NCI-H345 (cell line): ENCODE measurements around the gene PAQR4.

Source experiments
- DNase-seq: peaks from one replicate; lab custom pipeline; 2025; lab: John Stamatoyannopoulos, UW

The PAQR4 gene

DNA sequence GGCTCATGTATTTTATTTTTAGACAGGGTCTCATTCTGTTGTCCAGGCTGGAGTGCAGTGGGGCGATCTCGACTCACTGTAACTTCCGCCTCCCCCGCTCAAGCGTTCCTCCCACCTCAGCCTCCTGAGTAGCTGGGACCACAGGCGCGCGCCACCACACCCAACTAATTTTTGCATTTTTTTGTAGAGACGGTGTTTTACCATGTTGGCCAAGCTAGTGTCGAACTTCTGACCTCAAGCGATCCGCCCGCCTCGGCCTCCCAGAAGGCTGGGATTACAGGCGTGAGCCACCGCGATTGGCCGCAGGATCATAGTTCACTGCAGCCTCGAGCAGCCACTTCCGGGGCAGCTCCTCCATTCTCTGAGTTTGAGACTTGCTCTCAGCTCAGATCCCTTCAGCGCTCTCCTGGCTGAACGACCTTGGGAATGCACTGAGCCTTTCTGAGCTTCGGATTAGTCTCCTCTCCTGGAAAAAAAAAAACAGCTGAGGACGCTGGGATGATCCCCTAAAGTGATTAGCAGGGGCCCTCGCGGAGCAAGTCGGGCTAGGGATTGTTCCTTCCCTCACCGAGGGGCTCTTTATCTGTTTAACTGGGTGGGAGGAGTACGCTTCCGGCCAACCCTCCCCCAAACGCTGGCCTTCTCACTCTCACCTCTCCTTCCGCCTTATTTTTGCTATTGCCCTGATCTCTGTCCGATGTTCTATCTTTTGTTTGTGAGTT lies 12.2 kb downstream of the PAQR4 start:
- DNase-seq: no peak

- DNase-seq: no peak
Observed at GRCh38 chr16:2981899-2982250, 12.7 kb downstream of the PAQR4 start.

DNA sequence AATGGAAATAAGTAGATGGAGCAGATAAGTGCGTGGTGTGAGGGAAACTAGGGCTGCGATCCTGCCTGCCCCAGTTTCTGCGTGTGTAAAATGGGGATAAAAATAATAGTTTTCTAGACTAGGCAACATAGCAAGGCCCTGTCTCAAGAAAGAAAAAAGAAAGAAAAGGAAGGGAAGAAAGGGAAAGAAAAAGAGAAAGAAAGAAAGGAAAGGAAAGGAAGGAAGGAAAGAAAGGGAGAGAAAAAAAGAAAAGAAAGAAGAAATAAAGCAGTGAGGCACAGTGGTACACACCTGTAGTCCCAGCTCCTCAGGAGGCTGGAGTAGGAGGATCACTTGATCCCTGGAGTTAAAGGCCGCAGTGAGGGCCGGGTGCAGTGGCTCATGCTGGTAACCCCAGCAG lies 13.3 kb downstream of the PAQR4 start:
- DNase-seq: no peak

DNA sequence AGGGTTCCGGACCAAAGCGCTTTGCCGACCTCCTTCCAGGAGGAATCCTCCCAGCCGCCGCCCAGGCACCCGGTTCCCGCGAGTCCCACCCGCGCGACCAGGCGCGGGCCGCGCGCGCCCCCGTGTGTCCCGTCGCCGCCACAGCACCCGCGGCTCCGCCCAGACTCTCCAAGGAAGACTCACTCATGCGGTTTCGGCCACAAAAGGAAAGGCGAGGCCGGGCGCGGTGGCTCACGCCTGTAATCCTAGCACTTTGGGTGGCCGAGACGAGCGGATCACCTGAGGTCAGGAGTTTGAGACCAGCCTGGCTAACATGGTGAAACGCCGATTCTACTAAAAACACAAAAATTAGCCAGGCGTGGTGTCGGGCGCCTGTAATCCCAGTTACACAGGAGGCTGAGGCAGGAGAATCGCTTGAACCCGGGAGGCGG lies 14.6 kb downstream of the PAQR4 start:
- DNase-seq: peak; percentile 84

GRCh38 chr16:2985462-2985861 lies 16.3 kb downstream of the PAQR4 start:
- DNase-seq: no peak

- DNase-seq: no peak
Observed at GRCh38 chr16:2985893-2986355, 16.8 kb downstream of the PAQR4 start.

DNA sequence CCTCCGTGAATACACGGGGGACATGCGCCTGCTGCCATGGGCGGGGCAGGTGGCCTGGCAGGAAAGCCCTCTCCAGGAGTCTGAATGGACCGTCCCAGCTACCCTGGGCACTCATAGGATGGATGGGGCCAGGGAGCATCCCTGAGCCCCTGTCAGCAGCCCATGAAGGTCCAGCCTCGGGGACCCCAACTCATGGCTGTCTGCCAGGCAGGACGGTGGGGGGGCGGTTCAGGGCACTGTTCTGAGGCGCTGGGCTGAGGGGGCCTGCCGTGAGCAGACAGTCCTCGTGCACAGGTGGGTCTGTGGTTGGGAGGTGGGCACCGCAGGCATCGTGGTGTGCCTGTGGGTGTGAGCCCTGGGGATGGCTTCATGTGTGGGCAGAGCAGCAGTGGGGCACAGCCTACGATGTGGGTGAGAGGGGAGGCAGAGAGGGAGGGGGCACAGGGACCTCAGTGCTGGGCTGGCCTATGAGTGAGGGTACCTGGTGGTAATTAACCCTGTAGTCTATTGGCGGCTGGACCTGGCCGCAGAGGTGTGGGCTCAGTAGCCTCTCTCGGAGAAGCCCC lies 17.6 kb downstream of the PAQR4 start:
- no peak for DNase-seq

DNA sequence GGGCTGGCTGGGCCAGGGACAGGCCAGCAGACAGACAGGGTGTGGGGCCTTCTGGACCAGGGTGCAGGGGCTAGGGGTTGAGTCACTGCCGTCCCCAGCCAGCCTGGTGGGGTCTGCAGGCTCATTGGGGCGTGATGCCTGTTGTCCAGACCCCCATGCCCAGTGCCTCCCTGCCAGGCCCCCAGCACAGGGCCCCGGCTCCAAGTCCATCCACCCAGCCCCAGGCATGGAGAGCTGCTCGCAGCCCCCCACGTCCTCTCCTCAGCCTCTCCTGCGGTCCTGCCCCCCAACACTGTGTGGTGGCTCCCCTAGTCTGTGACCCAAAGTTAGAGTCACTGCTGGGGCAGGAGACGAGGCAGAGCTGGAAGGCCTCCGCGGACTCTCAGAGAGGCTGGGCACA lies 18.1 kb downstream of the PAQR4 start:
- no peak for DNase-seq

DNA sequence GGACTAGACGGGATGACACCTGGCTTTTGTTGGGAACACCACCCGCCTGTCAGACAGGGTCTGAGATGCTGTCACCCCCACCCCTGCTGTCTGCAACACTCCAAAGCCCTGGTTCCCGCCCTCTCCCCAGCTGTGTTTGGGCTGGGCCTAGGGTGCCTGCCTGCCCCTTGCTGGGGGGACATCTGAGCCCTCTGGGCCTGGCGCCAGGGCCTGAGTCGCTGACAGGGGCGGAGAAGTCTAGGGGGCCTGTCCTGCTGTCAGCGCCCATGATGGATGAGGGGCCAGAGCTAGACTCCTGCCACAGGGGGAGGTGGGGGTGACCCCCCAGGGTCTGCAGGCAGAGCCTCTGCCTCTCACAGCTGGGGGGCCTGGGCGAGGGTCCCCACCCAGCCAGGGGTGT lies 18.7 kb downstream of the PAQR4 start:
- DNase-seq: peak; percentile 82

DNA sequence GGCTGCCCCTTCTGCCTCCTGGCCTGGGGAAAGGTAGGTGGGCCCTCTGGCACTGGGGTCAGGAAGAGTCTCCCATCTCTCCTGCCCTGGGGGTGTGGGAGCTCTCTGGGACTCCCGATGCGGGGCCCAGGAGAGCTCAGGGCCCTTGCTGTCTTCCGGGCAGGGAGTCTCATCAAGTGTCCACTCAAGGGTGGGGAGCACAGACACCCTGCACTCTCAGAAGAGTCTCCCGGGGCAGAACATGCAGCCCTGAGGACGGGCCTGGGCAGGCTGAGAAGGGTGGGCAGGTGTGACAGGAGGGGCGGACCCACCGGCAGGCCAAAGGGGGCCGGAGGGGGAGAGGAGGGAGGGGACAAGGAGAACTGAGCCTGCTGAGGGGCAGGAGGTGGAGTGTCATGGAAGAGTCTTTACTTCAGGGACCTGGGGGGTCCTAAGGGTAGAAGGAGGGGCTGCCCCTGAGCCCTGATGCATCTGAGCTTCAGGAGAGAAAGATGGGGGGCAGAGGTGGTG lies 19.5 kb downstream of the PAQR4 start:
- DNase-seq: no peak

- DNase-seq: no peak
Observed at GRCh38 chr16:2990891-2991290, 21.7 kb downstream of the PAQR4 start.

DNA sequence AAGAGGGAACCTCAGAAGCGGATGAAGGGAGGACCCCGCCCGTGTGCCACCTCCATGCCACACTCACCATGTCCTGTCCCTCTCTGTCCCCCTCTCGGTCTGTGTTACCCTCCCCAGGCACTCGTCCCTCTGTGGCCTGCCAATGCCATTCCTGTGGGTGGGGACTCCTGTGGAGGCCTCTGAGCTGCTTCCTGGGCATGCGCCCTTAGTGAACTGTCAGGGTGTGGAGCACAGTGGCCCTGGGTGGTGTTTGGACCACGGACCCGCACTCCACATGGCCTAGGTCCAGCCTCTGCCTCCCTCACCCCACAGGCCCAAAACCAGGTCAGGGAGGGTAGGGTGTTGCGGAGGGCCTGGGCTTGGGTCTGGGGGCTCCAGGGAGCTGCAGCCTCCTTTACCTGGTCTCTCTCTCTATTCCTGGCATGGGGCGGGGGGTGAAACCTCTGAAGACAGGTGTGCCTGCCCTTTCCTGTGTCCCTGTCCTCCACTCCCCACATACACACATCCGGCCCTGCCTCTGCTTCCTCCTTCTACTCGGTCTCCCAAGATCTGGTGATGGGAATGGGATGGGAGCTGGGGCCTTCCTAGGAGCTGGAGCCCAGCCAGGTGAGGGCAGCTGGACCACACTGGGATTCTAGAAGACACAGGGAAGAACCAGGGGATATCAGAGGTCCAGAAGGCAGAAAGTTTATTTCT lies 22.6 kb downstream of the PAQR4 start:
- no peak for DNase-seq

- DNase-seq: no peak
Observed at GRCh38 chr16:2992383-2993081, 23.4 kb downstream of the PAQR4 start.

- DNase-seq: no peak
Observed at GRCh38 chr16:2996298-2996697, 27.1 kb downstream of the PAQR4 start.

GRCh38 chr16:2999929-3000328 lies 30.8 kb downstream of the PAQR4 start:
- DNase-seq: no peak

- DNase-seq: no peak
Observed at GRCh38 chr16:3000540-3000939, 31.4 kb downstream of the PAQR4 start.

DNA sequence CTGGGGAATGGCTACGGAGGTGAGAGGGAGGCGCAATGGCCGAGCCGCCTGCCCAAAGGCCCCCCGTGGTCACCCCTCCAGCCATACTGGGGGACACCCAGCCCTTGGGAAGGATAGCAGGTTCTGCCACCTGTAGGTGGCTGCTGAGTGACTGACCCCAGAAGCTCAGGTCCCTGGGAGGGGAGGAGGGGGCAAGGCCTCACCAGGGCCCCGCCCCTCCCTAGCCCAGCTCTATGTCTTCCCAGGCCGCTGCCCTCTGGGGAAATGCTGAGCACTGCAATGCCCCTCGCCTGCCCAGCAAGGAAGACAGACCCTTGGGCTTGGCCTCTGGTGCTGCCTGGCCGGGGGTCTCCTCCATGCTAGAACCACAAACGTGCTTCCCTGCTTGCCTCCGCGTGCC lies 32.2 kb downstream of the PAQR4 start:
- DNase-seq: no peak

DNA sequence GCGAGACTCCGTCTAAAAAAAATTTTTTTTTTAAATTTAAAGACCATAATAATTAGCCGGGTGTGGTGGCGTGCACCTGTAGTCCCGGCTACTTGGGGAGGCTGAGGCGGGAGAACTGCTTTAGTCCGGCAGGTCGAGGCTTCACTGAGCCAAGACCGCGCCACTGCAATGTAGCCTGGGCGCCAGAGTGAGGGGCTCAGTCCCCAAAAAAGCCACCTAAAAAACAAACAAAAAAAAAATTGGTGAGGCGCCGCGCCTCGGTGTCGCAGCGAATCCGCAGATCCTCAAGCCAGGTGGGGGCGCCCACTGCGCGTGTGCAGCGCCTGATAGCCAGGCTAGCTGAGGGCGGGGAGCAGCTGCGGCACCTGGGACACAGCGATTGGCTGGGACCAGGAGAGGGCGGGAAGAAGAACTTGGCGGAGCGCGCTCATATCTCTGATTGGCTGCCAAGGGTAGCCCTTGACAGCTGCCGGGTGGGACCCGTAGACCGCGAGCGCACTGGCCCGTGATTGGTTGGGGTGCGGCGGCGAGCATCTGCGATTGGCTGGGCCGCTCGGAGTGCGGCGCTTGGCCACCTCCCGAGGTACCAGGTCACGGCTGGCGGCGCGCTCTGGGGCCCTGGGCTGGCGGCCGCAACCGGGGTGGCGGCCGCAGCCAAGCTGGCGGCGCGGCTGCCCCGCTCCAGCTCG lies 34.6 kb downstream of the PAQR4 start:
- DNase-seq: peak; percentile 99

DNA sequence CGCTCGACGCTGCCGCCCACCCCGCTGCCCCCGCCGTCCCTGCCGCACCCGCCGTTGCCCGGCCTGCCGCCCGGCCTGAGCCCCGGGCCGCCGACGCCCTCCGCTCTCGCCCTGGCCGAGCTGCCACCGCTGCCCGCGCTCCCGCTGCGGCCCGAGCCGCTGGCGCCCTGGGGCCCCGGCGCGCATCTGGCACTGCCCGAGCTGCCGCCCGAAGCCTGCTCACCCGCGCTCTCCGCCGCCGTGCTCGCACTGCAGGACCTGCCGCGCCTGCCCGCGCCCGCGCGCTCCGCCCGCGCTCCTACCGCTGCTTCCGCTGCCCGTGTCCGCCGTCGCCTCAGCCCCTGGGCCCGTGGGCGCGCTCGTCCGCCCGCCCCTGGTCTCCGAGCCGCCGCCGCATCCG lies 35.2 kb downstream of the PAQR4 start:
- DNase-seq: peak; percentile 29

DNA sequence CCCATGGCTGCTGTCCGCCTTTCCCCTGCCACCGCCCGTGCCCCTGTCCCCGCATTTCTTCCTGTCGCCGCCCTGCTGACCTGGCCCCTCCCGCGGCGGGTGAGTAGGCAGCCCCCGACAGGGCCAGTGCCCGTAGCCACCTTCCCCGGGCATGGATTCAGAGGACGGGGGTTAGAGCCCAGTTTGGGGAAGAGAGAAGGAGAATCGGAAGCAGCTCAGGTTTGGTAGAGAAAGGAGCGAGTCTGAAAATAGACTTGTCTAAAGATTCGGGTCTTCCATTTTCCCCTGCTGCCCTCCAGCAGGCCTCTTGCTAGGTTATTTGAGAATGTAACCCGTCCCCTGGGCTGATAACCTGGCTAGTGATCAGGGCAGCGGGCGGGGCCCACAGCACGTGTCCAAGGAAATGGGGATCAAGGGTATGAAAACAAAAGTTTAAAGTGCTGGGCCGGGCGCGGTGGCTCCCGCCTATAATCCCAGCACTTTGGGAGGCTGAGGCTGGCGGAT lies 35.7 kb downstream of the PAQR4 start:
- DNase-seq: no peak

GRCh38 chr16:3007059-3007956 lies 38.2 kb downstream of the PAQR4 start:
- no peak for DNase-seq
